ENCODE data around the gene CRMP1. TPM values are rescaled to one million over a fixed set of nuclear protein-coding genes. Genes with fewer than 3 reads are reported as not detected.
"Not testable (repeated sequence)": the region's sequence is repeated elsewhere in the genome, so short reads cannot be mapped to it uniquely, and the experiment has no call there.

Gene CRMP1
- total and polyA plus RNA-seq, 5 donors = 0.40 to 1.0 (median 0.50) TPM

DNA sequence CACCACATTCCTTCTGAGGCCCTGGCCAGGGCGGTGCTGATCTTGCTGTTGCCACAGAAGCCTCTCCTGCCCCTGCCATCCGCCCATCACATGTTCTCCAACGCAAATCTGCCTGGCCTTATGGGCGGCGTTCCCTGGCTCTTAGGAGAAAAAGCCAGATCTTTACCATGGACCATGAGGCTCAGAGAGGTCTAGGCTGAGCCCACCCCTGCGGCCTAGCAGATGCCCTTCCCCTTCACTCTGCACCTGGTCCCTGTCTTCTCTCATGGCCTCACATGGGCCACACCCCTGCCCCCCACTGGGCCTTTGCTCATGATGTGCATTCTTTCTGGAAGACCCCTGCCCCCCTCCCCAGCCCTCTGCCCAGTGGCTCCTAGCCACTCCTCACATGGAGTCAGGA is 78.5 kb downstream of the CRMP1 start:
- Histone ChIP-seq H3K27ac (ENCODE audit: low read length) (no peak overlapping the region), H3K27me3 (ENCODE audit: control insufficient read depth, insufficient read depth) (no peaks in the 10 kb centered on the region), H3K4me3 (ENCODE audit: low read length) (no peak overlapping the region), H3K9me3 (ENCODE audit: control insufficient read depth, low read length) (no peaks in the 10 kb centered on the region), H3K4me1 (ENCODE audit: control insufficient read depth, insufficient read depth, low read length) (no peaks in the 10 kb centered on the region)
- intact Hi-C loops (cut with DNase I) = loop anchor here in 2 of 4 donors (10.0 kb wide), 2 partner anchors 760 to 1330 kb away; partner anchors contain the start of gene STK32B (in 1 of the 2)
- DNase-seq = no peak
- no peak for ATAC-seq
- WGBS = 92% methylated on average over 6 of the region's 6 CpGs

DNA sequence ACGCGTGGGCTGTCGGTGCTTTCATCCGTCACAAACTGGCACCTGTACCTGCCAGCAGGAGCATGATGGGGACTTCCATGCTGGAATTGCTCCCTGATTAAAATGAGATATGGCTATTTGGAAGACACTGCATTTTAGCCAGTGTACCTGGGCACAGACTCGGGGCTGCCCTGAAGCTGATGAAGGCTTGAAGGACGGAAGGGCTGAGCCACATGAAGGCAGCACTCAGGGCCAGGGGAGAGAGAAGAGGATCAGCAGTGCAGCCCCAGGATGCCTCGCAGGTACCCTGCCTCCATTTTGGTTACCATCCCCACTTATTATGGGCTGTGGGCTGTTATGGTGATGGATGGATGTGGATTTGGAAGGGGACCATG is 79.0 kb downstream of the CRMP1 start:
- Histone ChIP-seq H3K4me1 (ENCODE audit: control insufficient read depth, insufficient read depth, low read length) (no peaks in the 10 kb centered on the region), H3K27me3 (ENCODE audit: control insufficient read depth, insufficient read depth) (no peaks in the 10 kb centered on the region), H3K9me3 (ENCODE audit: control insufficient read depth, low read length) (no peaks in the 10 kb centered on the region), H3K27ac (ENCODE audit: low read length) (no peak overlapping the region), H3K4me3 (ENCODE audit: low read length) (no peak overlapping the region)
- DNase-seq (no peak), ATAC-seq (no peak)
- intact Hi-C loops (cut with DNase I) = loop anchor here in 2 of 4 donors (10.0 kb wide), 2 partner anchors 759 to 1329 kb away; partner anchors contain the start of gene STK32B (in 1 of the 2)
- WGBS = 90% methylated on average over 7 of the region's 7 CpGs

GRCh38 chr4:5812506-5813229 is 80.2 kb downstream of the CRMP1 start:
- Histone ChIP-seq H3K9me3 (ENCODE audit: control insufficient read depth, low read length) (no peaks in the 10 kb centered on the region), H3K4me1 (ENCODE audit: control insufficient read depth, insufficient read depth, low read length) (no peaks in the 10 kb centered on the region), H3K27me3 (ENCODE audit: control insufficient read depth, insufficient read depth) (no peaks in the 10 kb centered on the region), H3K4me3 (ENCODE audit: low read length) (no peak overlapping the region), H3K27ac (ENCODE audit: low read length) (no peak overlapping the region)
- intact Hi-C loops (cut with DNase I) = loop anchor here in 2 of 4 donors (10.0 kb wide), 2 partner anchors 758 to 1328 kb away; partner anchors contain the start of gene STK32B (in 1 of the 2)
- ATAC-seq (peak; percentile 70 to 75), DNase-seq (no peak)
- WGBS = 76% methylated on average over 9 of the region's 9 CpGs

GRCh38 chr4:5812057-5812456 is 80.8 kb downstream of the CRMP1 start:
- H3K4me3 ChIP-seq (ENCODE audit: low read length); ATAC-seq; H3K27ac ChIP-seq (ENCODE audit: low read length); H3K4me1 ChIP-seq (ENCODE audit: control insufficient read depth, insufficient read depth, low read length); DNase-seq; H3K9me3 ChIP-seq (ENCODE audit: control insufficient read depth, low read length); H3K27me3 ChIP-seq (ENCODE audit: control insufficient read depth, insufficient read depth): not testable (repeated sequence)
- WGBS = 81% methylated on average over 5 of the region's 5 CpGs
- intact Hi-C loops (cut with DNase I) = loop anchor here in 2 of 4 donors (10.0 kb wide), 2 partner anchors 757 to 1327 kb away; partner anchors contain the start of gene STK32B (in 1 of the 2)

DNA sequence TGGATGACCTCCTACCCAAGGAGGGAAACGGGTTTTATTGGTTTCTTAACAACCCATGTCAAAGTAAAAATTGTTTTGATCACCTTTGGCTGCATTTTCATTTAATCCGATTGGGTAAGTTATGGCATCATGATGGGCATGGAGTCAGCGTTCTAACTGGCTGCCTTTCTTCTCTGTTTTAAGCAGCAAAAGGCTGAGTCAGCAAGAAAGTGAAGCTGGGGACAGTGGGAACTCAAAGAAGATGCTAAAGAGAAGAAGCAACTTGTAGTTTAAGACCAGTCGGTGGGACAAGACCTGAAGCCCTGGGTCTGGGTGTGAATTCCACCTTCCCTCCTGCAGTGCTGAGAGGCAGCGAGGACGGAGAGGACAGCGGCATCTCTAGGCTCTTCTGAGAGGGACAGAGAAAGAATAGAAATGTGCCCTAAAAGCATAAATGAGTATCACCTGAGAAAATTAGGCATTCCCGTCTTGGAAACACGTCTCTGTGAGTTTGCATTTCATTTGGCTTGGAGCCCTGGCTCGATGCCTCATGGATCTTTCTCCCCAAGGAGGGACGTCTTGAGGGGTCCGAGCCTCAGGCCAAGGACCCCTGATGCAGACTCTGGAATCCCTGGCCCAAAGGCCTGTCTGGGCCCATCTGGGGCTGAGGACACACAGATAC is 82.0 kb downstream of the CRMP1 start:
- H3K27me3 ChIP-seq (ENCODE audit: control insufficient read depth, insufficient read depth) = no peaks in the 10 kb centered on the region
- no peak overlapping the region for H3K4me3 ChIP-seq (ENCODE audit: low read length)
- no peaks in the 10 kb centered on the region for H3K4me1 ChIP-seq (ENCODE audit: control insufficient read depth, insufficient read depth, low read length)
- no peak overlapping the region for H3K27ac ChIP-seq (ENCODE audit: low read length)
- intact Hi-C loops (cut with DNase I) = loop anchor here in 2 of 4 donors (10.0 kb wide), 2 partner anchors 756 to 1326 kb away; partner anchors contain the start of gene STK32B (in 1 of the 2)
- ATAC-seq (no peak), DNase-seq (no peak)
- 85% methylated on average over 12 of the region's 12 CpGs for WGBS
- H3K9me3 ChIP-seq (ENCODE audit: control insufficient read depth, low read length) = no peaks in the 10 kb centered on the region

GRCh38 chr4:5810151-5810550 is 82.7 kb downstream of the CRMP1 start:
- ATAC-seq (no peak), DNase-seq (no peak)
- no peaks in the 10 kb centered on the region for H3K27me3 ChIP-seq (ENCODE audit: control insufficient read depth, insufficient read depth)
- no peaks in the 10 kb centered on the region for H3K9me3 ChIP-seq (ENCODE audit: control insufficient read depth, low read length)
- no peak overlapping the region for H3K4me3 ChIP-seq (ENCODE audit: low read length)
- intact Hi-C loops (cut with DNase I) = loop anchor here in 2 of 4 donors (10.0 kb wide), 2 partner anchors 755 to 1325 kb away; partner anchors contain the start of gene STK32B (in 1 of the 2)
- H3K4me1 ChIP-seq (ENCODE audit: control insufficient read depth, insufficient read depth, low read length) = no peaks in the 10 kb centered on the region
- WGBS = 94% methylated on average over 3 of the region's 3 CpGs
- H3K27ac ChIP-seq (ENCODE audit: low read length) = no peak overlapping the region

DNA sequence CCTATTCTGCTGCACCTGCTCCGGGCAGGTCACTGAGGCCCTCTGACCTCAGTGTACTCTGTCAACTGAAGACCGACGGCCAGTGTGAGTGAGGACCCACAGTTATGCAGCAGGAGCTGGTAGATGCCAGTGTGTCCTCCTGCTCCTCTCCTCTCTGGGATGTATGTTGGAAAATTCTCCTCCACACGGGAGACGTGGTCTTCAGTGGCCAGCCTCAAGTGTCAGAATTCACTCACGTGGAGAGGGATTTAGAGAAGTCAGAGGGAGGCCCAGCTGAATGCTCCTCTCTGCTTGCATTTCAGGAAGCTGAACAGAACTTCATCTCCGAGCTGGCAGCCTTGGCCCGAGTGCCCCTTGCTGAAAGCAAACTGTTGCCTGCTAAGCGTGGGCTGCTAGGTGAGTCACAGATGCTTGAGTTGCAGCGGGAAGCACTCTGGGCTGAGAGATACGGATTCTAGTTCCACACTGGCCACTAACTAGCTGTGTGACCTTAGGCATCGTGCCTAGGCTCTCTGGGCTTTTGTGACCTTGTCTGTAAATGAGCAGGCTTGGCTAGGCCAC is 83.6 kb downstream of the CRMP1 start:
- no peak overlapping the region for H3K4me3 ChIP-seq (ENCODE audit: low read length)
- H3K27ac ChIP-seq (ENCODE audit: low read length) = no peak overlapping the region
- H3K9me3 ChIP-seq (ENCODE audit: control insufficient read depth, low read length) = no peaks in the 10 kb centered on the region
- ATAC-seq = no peak
- no peaks in the 10 kb centered on the region for H3K4me1 ChIP-seq (ENCODE audit: control insufficient read depth, insufficient read depth, low read length)
- intact Hi-C loops (cut with DNase I) = no loop called here
- no peaks in the 10 kb centered on the region for H3K27me3 ChIP-seq (ENCODE audit: control insufficient read depth, insufficient read depth)
- 87% methylated on average over 12 of the region's 12 CpGs for WGBS
- no peak for DNase-seq

- Histone ChIP-seq H3K27ac (ENCODE audit: low read length) (no peak overlapping the region), H3K27me3 (ENCODE audit: control insufficient read depth, insufficient read depth) (no peaks in the 10 kb centered on the region), H3K9me3 (ENCODE audit: control insufficient read depth, low read length) (no peaks in the 10 kb centered on the region), H3K4me1 (ENCODE audit: control insufficient read depth, insufficient read depth, low read length) (no peaks in the 10 kb centered on the region), H3K4me3 (ENCODE audit: low read length) (no peak overlapping the region)
- intact Hi-C loops (cut with DNase I) = no loop called here
- ATAC-seq (no peak), DNase-seq (no peak)
- WGBS = 69% methylated on average over 10 of the region's 10 CpGs
Observed at GRCh38 chr4:5808081-5808741, 84.7 kb downstream of the CRMP1 start.

DNA sequence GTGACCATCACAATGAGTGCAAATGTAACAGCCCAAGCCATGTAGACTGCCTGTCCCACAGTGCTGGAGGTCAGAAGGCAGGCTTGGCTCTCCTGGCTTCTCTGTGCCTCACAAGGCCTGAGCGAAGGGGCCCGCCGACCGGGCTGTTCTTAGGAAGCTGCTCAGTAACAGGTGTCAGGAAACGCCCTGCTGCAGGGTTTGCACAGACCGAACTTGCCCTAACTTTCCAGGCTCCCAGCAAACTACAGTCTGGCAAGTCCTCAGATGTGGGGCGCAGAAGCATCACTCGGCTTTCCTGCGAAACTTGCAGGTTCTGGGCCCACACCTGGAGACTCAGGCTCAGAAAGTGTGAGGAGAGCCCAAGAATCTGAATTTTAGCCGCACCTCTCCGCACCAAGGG is 87.6 kb downstream of the CRMP1 start:
- no peak overlapping the region for H3K27ac ChIP-seq (ENCODE audit: low read length)
- no peak for ATAC-seq
- H3K9me3 ChIP-seq (ENCODE audit: control insufficient read depth, low read length) = no peaks in the 10 kb centered on the region
- intact Hi-C loops (cut with DNase I) = no loop called here
- no peaks in the 10 kb centered on the region for H3K27me3 ChIP-seq (ENCODE audit: control insufficient read depth, insufficient read depth)
- no peak overlapping the region for H3K4me3 ChIP-seq (ENCODE audit: low read length)
- 91% methylated on average over 11 of the region's 11 CpGs for WGBS
- peak in 1 of 3 donors; percentile 17 for DNase-seq
- H3K4me1 ChIP-seq (ENCODE audit: control insufficient read depth, insufficient read depth, low read length) = no peaks in the 10 kb centered on the region

DNA sequence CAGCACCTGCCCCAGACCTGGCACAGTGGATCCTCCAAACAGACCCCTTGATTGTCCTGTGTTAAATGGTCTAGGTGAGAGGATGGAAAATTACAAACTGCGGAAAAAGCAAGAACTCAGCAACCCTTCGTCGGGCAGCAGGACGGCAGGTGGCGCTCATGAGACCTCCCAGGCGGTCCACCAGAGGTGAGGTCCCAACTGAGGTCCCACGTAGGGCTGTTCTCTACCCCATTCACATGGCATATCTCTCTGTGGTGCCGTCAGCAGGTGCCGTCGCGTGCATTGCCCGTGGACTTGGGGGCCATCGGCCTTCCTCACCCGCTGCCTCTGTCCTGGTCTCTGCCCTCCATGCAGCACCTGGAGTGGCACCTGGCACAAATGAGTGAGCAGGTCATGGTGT is 88.2 kb downstream of the CRMP1 start:
- no peak overlapping the region for H3K27ac ChIP-seq (ENCODE audit: low read length)
- intact Hi-C loops (cut with DNase I) = no loop called here
- H3K4me1 ChIP-seq (ENCODE audit: control insufficient read depth, insufficient read depth, low read length) = no peaks in the 10 kb centered on the region
- WGBS = 92% methylated on average over 14 of the region's 14 CpGs
- no peaks in the 10 kb centered on the region for H3K9me3 ChIP-seq (ENCODE audit: control insufficient read depth, low read length)
- DNase-seq = peak in 1 of 3 donors; percentile 5
- ATAC-seq = no peak
- no peak overlapping the region for H3K4me3 ChIP-seq (ENCODE audit: low read length)
- H3K27me3 ChIP-seq (ENCODE audit: control insufficient read depth, insufficient read depth) = no peaks in the 10 kb centered on the region
